OCI-LY1 (cell line): ENCODE measurements around the gene CPEB1.

Experiments
- CTCF ChIP-seq: fragments of 200-600 bp; sonication (generic), shearing (Covaris generic); IDR thresholded peaks from 2 replicates; pipeline ENCODE4 v1.5.1; 2017; ENCODE audit warnings: mild to moderate bottlenecking, antibody characterized with exemption, low read length, moderate library complexity, mixed read lengths
- EZH2 ChIP-seq: fragments of 200-600 bp; sonication (generic), shearing (Covaris generic); IDR thresholded peaks from 2 replicates; pipeline ENCODE4 v1.8.0; 2017; ENCODE audit warnings: borderline replicate concordance, mixed run types, mild to moderate bottlenecking, antibody characterized with exemption, low read length, moderate library complexity, mixed read lengths

GRCh38 chr15:82540984-82541431, 106.2 kb downstream of the CPEB1 start:
- TF ChIP-seq EZH2 (no peak), CTCF (no peak)
